Sigmoid colon (tissue), 4 donors: ENCODE data around the gene MLN.

Experiments used
- CTCF ChIP-seq, 4 experiments: fragments of 450-650 bp in 3 of 4; fragments of 200-600 bp in 1 of 4; IDR thresholded peaks; one replicate each; pipeline ENCODE4 v1.5.1; 2016 to 2019; ENCODE audit warnings: antibody characterized with exemption in 4 of 4, mild to moderate bottlenecking in 3 of 4, moderate library complexity in 2 of 4
- EP300 ChIP-seq, 4 donors: sonication (generic); formaldehyde crosslinking; IDR thresholded peaks; one replicate each; pipeline ENCODE4 v1.6.1; 2017; ENCODE audit warnings: antibody characterized with exemption in 4 of 4
- POLR2A ChIP-seq, 2 donors: fragments of 450-650 bp; IDR thresholded peaks; one replicate each; pipeline ENCODE4 v1.6.1; 2016; ENCODE audit warnings: antibody characterized with exemption in 2 of 2, mild to moderate bottlenecking in 2 of 2, moderate library complexity in 2 of 2
- POLR2AphosphoS5 ChIP-seq, 4 donors: sonication (generic); formaldehyde crosslinking; IDR thresholded peaks; one replicate each; pipeline ENCODE4 v1.6.1; 2017; ENCODE audit warnings: antibody characterized with exemption in 4 of 4

DNA sequence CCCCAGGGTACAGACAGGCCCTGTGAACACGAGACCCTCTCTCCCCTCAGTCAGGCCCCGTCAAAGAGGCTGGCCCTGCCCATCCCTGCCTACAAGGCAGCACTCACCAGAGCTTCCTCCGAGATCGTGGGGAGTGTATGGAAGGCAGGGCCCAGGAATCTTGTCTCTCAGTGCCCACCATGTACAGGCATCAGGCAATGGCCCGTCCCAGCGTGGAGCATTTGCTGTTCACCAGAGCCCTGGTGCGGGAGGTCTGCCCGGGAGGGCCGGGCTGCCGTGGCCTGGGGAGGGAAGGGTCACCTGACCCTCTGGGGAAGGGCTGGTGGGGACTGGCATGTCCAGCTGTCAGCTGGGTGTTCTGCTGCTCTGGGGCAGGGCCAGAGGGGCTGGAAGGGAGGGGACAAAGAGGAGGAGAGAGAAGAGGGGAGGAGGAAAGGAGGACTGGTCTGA is 57.1 kb downstream of the MLN start, which contains the start of gene IP6K3:
- TF ChIP-seq CTCF (IDR thresholded peaks at IDR 0.05), result no peak
- peak in 1 of 4 donors; percentile 15 for TF ChIP-seq EP300 (IDR thresholded peaks at IDR 0.05)
- TF ChIP-seq POLR2A (IDR thresholded peaks at IDR 0.05), result peak in 1 of 2 donors; percentile 62
- peak; percentile 80 to 94 (median 90) for TF ChIP-seq POLR2AphosphoS5 (IDR thresholded peaks at IDR 0.05)
